Ascending aorta (tissue), 2 donors: Measurements from ENCODE around the gene BCDIN3D. TPM values are rescaled to one million over a fixed set of nuclear protein-coding genes. Genes with fewer than 3 reads are reported as not detected.

ENCODE experiments used
- DNase-seq, 2 donors: peaks; one replicate each; pipeline ENCODE4 v3.0.0-alpha.2; 2019; ENCODE audit warnings: low spot score in 2 of 2
- H3K27ac ChIP-seq, 2 donors: fragments of 200-600 bp; sonication (generic); one replicate each; pipeline ENCODE4 v1.5.1; 2016 to 2017; ENCODE audit warnings: mild to moderate bottlenecking in 1 of 2
- H3K27me3 ChIP-seq: fragments of 200-600 bp; sonication (generic); one replicate; pipeline ENCODE4 v1.5.1; 2017
- H3K36me3 ChIP-seq, 2 donors: fragments of 200-600 bp; sonication (generic); one replicate each; pipeline ENCODE4 v1.5.1; 2016
- H3K4me1 ChIP-seq, 2 donors: fragments of 200-600 bp; sonication (generic); one replicate each; pipeline ENCODE4 v1.5.1; 2016 to 2017; ENCODE audit warnings: mild to moderate bottlenecking in 1 of 2
- H3K4me3 ChIP-seq, 2 donors: fragments of 200-600 bp; sonication (generic); one replicate each; pipeline ENCODE4 v1.5.1; 2016 to 2017; ENCODE audit warnings: mild to moderate bottlenecking in 1 of 2
- H3K9me3 ChIP-seq, 2 donors: fragments of 200-600 bp; sonication (generic); one replicate each; pipeline ENCODE4 v1.5.1; 2016
- CTCF ChIP-seq, 3 experiments: fragments of 200-600 bp in 2 of 3; fragments of 450-650 bp in 1 of 3; sonication (generic) in 2 of 3; IDR thresholded peaks; one replicate each; pipeline ENCODE4 v1.5.1; 2016 to 2019; ENCODE audit warnings: antibody characterized with exemption in 3 of 3, mild to moderate bottlenecking in 1 of 3, moderate library complexity in 1 of 3
- intact Hi-C: fragments of 100-400 bp; cut with DNase I; formaldehyde crosslinking; loops from one replicate; pipeline ENCODE4 v1.15.1; 2023
- total RNA-seq: library from RNA; depleted of rRNA; stranded (reverse); fragments of >200 nt; gene quantifications from one replicate; pipeline ENCODE4 v1.1.0, GENCODE V29; 2016

Gene BCDIN3D
- total RNA-seq, 1 donor from 2014 or later, result 2.6 TPM

- H3K27ac ChIP-seq, result no peak overlapping the region
- no peaks in the 10 kb centered on the region for H3K27me3 ChIP-seq
- no peak for TF ChIP-seq CTCF (IDR thresholded peaks at IDR 0.05)
- intact Hi-C loops, result no loop called here
- no peaks in the 10 kb centered on the region for H3K9me3 ChIP-seq
- H3K4me3 ChIP-seq, result no peak overlapping the region
- H3K4me1 ChIP-seq, result no peaks in the 10 kb centered on the region
- no peaks in the 10 kb centered on the region for H3K36me3 ChIP-seq
- no peak for DNase-seq
Measured at GRCh38 chr12:49878021-49878420, 35.1 kb upstream of the BCDIN3D start.

GRCh38 chr12:49877066-49877465 lies 34.2 kb upstream of the BCDIN3D start:
- intact Hi-C loops, result no loop called here
- no peaks in the 10 kb centered on the region for H3K36me3 ChIP-seq
- no peak overlapping the region for H3K4me3 ChIP-seq
- no peaks in the 10 kb centered on the region for H3K27me3 ChIP-seq
- no peaks in the 10 kb centered on the region for H3K9me3 ChIP-seq
- no peaks in the 10 kb centered on the region for H3K4me1 ChIP-seq
- no peak for TF ChIP-seq CTCF (IDR thresholded peaks at IDR 0.05)
- H3K27ac ChIP-seq, result no peak overlapping the region
- DNase-seq, result no peak

- Histone ChIP-seq H3K36me3 (no peaks in the 10 kb centered on the region), H3K27me3 (no peaks in the 10 kb centered on the region), H3K4me1 (no peaks in the 10 kb centered on the region), H3K27ac (no peak overlapping the region), H3K9me3 (no peaks in the 10 kb centered on the region), H3K4me3 (no peak overlapping the region)
- DNase-seq, result no peak
- intact Hi-C loops, result no loop called here
- no peak for TF ChIP-seq CTCF (IDR thresholded peaks at IDR 0.05)
Measured at GRCh38 chr12:49876070-49876469, 33.2 kb upstream of the BCDIN3D start.

- peak in 1 of 2 donors; percentile 7 for DNase-seq
- Histone ChIP-seq H3K36me3 (no peaks in the 10 kb centered on the region), H3K4me3 (no peak overlapping the region), H3K4me1 (no peaks in the 10 kb centered on the region), H3K9me3 (no peaks in the 10 kb centered on the region), H3K27me3 (no peaks in the 10 kb centered on the region), H3K27ac (no peak overlapping the region)
- no peak for TF ChIP-seq CTCF (IDR thresholded peaks at IDR 0.05)
- intact Hi-C loops, result no loop called here
Measured at GRCh38 chr12:49875115-49875720, 32.3 kb upstream of the BCDIN3D start.

GRCh38 chr12:49874142-49874897 lies 31.4 kb upstream of the BCDIN3D start:
- Histone ChIP-seq H3K27ac (no peak overlapping the region), H3K9me3 (no peaks in the 10 kb centered on the region)
- intact Hi-C loops, result no loop called here

More at GRCh38 chr12:49874142-49874897, 31.4 kb upstream of the BCDIN3D start:
- Histone ChIP-seq H3K4me3 (no peak overlapping the region), H3K27me3 (no peaks in the 10 kb centered on the region), H3K4me1 (peaks cover 0 to 3% of the 10 kb centered on the region in 2 donors), H3K36me3 (no peaks in the 10 kb centered on the region)
- DNase-seq, result peak in 1 of 2 donors; percentile 28
- no peak for TF ChIP-seq CTCF (IDR thresholded peaks at IDR 0.05)
